H1 (cell line): ENCODE results near the gene SLC12A7. TPM values are rescaled to one million over a fixed set of nuclear protein-coding genes. Genes with fewer than 3 reads are reported as not detected.

Experiments
- CTCF ChIA-PET: fragments of 300-600 bp; sonication (Branson Sonifier 250); formaldehyde crosslinking; loops from one replicate; lab custom pipeline; 2021; ENCODE audit not compliant: partially characterized antibody; lab: Charles Lee
- POLR2A ChIA-PET: fragments of 300-600 bp; sonication (Branson Sonifier 250); formaldehyde crosslinking; loops from one replicate; lab custom pipeline; 2021; ENCODE audit warnings: inconsistent platforms; ENCODE audit not compliant: partially characterized antibody; lab: Charles Lee
- DNase-seq, 2 experiments: peaks; one replicate each; pipeline versions ENCODE4 v3.0.0 to v3.0.0-alpha.2; 2010 to 2022; ENCODE audit warnings: low spot score in 2 of 2, low read depth in 1 of 2, mixed read lengths in 1 of 2
- FAIRE-seq: peaks from 2 replicates; lab custom pipeline; 2011; peaks lifted over from hg19 to GRCh38; lab: Jason Lieb, UNC
- H2AFZ ChIP-seq: 2 replicates; pipeline ENCODE4 v1.8.1; 2012; ENCODE audit warnings: low read length, inconsistent platforms
- H2AK5ac ChIP-seq: 2 replicates; pipeline ENCODE4 v1.6.1; 2013; ENCODE audit warnings: low read depth, low read length
- H2BK120ac ChIP-seq: replicated peaks from 2 replicates; pipeline ENCODE3; 2013; ENCODE audit warnings: low read depth, low read length, inconsistent platforms
- H2BK12ac ChIP-seq: 2 replicates; pipeline ENCODE4 v1.6.1; 2013; ENCODE audit warnings: low read depth, low read length
- H2BK15ac ChIP-seq: 2 replicates; pipeline ENCODE4 v1.6.1; 2013; ENCODE audit warnings: low read length
- H2BK20ac ChIP-seq: 2 replicates; pipeline ENCODE4 v1.6.1; 2013; ENCODE audit warnings: low read length
- H2BK5ac ChIP-seq: 2 replicates; pipeline ENCODE4 v1.6.1; 2013; ENCODE audit warnings: low read depth, low read length
- H3K14ac ChIP-seq: 2 replicates; pipeline ENCODE4 v1.6.1; 2013; ENCODE audit warnings: inconsistent platforms; ENCODE audit not compliant: insufficient read length
- H3K18ac ChIP-seq: 2 replicates; pipeline ENCODE4 v1.6.1; 2013; ENCODE audit warnings: low read length; ENCODE audit errors: extremely low read depth
- H3K23ac ChIP-seq: 2 replicates; pipeline ENCODE4 v1.6.1; 2013; ENCODE audit warnings: inconsistent platforms; ENCODE audit not compliant: insufficient read length
- H3K23me2 ChIP-seq: 2 replicates; pipeline ENCODE4 v1.6.1; 2013; ENCODE audit warnings: low read depth, low read length
- H3K27ac ChIP-seq: 2 replicates; pipeline ENCODE4 v1.6.1; 2011; ENCODE audit warnings: low read depth, low read length, inconsistent platforms
- H3K27me3 ChIP-seq, 4 experiments: replicated peaks in 1 of 4; 1 replicate in 1 of 4; 2 replicates in 3 of 4; pipeline versions ENCODE4 v1.6.1 to v1.8.1; 2011 to 2013; ENCODE audit warnings: low read length in 3 of 4, mild to moderate bottlenecking in 3 of 4, inconsistent platforms in 2 of 4, mixed read lengths in 2 of 4, moderate library complexity in 1 of 4; ENCODE audit not compliant: control insufficient read depth in 3 of 4, insufficient read depth in 3 of 4; ENCODE audit errors: extremely low read depth in 1 of 4
- H3K36me3 ChIP-seq, 4 experiments: 2 replicates each; pipeline versions ENCODE4 v1.6.1 to v1.8.1; 2011 to 2013; ENCODE audit warnings: mild to moderate bottlenecking in 4 of 4, low read length in 3 of 4, moderate library complexity in 2 of 4, control low read depth in 1 of 4, inconsistent platforms in 1 of 4; ENCODE audit not compliant: insufficient read depth in 4 of 4, control insufficient read depth in 2 of 4
- H3K4ac ChIP-seq: replicated peaks from 2 replicates; pipeline ENCODE3; 2013; ENCODE audit warnings: low read length, low read depth, mixed read lengths, inconsistent platforms; ENCODE audit not compliant: insufficient read length
- H3K4me1 ChIP-seq, 4 experiments: replicated peaks in 1 of 4; 1 replicate in 1 of 4; 2 replicates in 3 of 4; pipeline versions ENCODE4 v1.6.1 to v1.8.1; 2011 to 2013; ENCODE audit warnings: low read length in 3 of 4, inconsistent platforms in 2 of 4, mixed read lengths in 1 of 4; ENCODE audit not compliant: insufficient read depth in 4 of 4, control insufficient read depth in 3 of 4
- H3K4me2 ChIP-seq, 2 experiments: 2 replicates each; pipeline versions ENCODE4 v1.6.1 to v1.8.1; 2011 to 2013; ENCODE audit warnings: low read depth in 2 of 2, low read length in 2 of 2, control low read depth in 1 of 2, inconsistent platforms in 1 of 2, mild to moderate bottlenecking in 1 of 2; ENCODE audit not compliant: insufficient read depth in 1 of 2
- H3K4me3 ChIP-seq, 4 experiments: fragments of 200-600, 300-600 bp in 1 of 4; sonication (generic), shearing (Covaris generic), sonication (Bioruptor Twin) in 1 of 4; 2 replicates each; pipeline versions ENCODE4 v1.5.1 to v1.8.1; 2011 to 2016; ENCODE audit warnings: low read length in 4 of 4, low read depth in 3 of 4, control low read depth in 2 of 4, inconsistent platforms in 2 of 4, mild to moderate bottlenecking in 2 of 4, mixed read lengths in 1 of 4, moderate library complexity in 1 of 4; ENCODE audit not compliant: insufficient read depth in 2 of 4; ENCODE audit errors: extremely low read depth in 1 of 4
- H3K56ac ChIP-seq: replicated peaks from 2 replicates; pipeline ENCODE3; 2013; ENCODE audit warnings: low read depth, mild to moderate bottlenecking, mixed read lengths, low read length, inconsistent platforms; ENCODE audit not compliant: insufficient read length
- H3K79me1 ChIP-seq: 2 replicates; pipeline ENCODE4 v1.6.1; 2013; ENCODE audit warnings: low read depth, low read length, control low read depth
- H3K79me2 ChIP-seq, 2 experiments: 2 replicates each; pipeline versions ENCODE4 v1.6.1 to v1.8.1; 2012 to 2013; ENCODE audit warnings: low read length in 2 of 2, mild to moderate bottlenecking in 2 of 2, inconsistent platforms in 1 of 2; ENCODE audit not compliant: insufficient read depth in 2 of 2, control insufficient read depth in 1 of 2
- H3K9ac ChIP-seq, 4 experiments: replicated peaks in 1 of 4; 1 replicate in 1 of 4; 2 replicates in 3 of 4; pipeline versions ENCODE4 v1.6.1 to v1.8.1; 2011 to 2013; ENCODE audit warnings: low read depth in 3 of 4, low read length in 3 of 4, control low read depth in 2 of 4, mild to moderate bottlenecking in 2 of 4, moderate library complexity in 2 of 4, inconsistent platforms in 1 of 4; ENCODE audit errors: extremely low read depth in 1 of 4
- H3K9me3 ChIP-seq, 2 experiments: 2 replicates each; pipeline versions ENCODE4 v1.6.1 to v1.8.1; 2012 to 2013; ENCODE audit warnings: mild to moderate bottlenecking in 2 of 2, moderate library complexity in 2 of 2, control low read depth in 1 of 2, inconsistent platforms in 1 of 2, low read depth in 1 of 2, low read length in 1 of 2, mixed read lengths in 1 of 2; ENCODE audit not compliant: insufficient read depth in 2 of 2
- H4K20me1 ChIP-seq, 2 experiments: replicated peaks in 1 of 2; 2 replicates each; pipeline versions ENCODE3 to v1.8.1; 2011 to 2013; ENCODE audit warnings: inconsistent platforms in 2 of 2, low read length in 2 of 2, mild to moderate bottlenecking in 1 of 2; ENCODE audit not compliant: insufficient read depth in 2 of 2, control insufficient read depth in 1 of 2
- H4K5ac ChIP-seq: 2 replicates; pipeline ENCODE4 v1.6.1; 2013; ENCODE audit warnings: low read length, low read depth, mixed read lengths, inconsistent platforms; ENCODE audit not compliant: insufficient read length
- H4K8ac ChIP-seq: 2 replicates; pipeline ENCODE4 v1.8.0; 2013; ENCODE audit warnings: mild to moderate bottlenecking, moderate library complexity, low read length, inconsistent platforms; ENCODE audit not compliant: insufficient read depth; ENCODE audit errors: extremely low read depth
- H4K91ac ChIP-seq: replicated peaks from 2 replicates; pipeline ENCODE3; 2013; ENCODE audit warnings: low read length, mixed read lengths, inconsistent platforms; ENCODE audit not compliant: insufficient read length
- CBX5 ChIP-seq: fragments of 300-800, 300-1000 bp; sonication (generic); IDR thresholded peaks from 2 replicates; pipeline ENCODE4 v1.7.1; 2016; ENCODE audit warnings: antibody characterized with exemption, low read length, low read depth
- CTCF ChIP-seq, 3 experiments: IDR thresholded peaks; 1 replicate in 2 of 3; 2 replicates in 1 of 3; pipeline versions ENCODE4 v1.5.1 to v1.6.1; 2011; ENCODE audit warnings: low read length in 3 of 3, mild to moderate bottlenecking in 3 of 3, inconsistent platforms in 2 of 3, low read depth in 1 of 3, moderate library complexity in 1 of 3; ENCODE audit not compliant: insufficient read depth in 1 of 3; ENCODE audit errors: control extremely low read depth in 1 of 3
- RAD21 ChIP-seq, 2 experiments: IDR thresholded peaks in 1 of 2; conservative IDR thresholded peaks in 1 of 2; 2 replicates each; pipeline ENCODE4 v1.6.1; 2011; ENCODE audit warnings: low read depth in 2 of 2, low read length in 2 of 2, improper control_type of control experiment in 1 of 2, inconsistent platforms in 1 of 2, mild to moderate bottlenecking in 1 of 2, moderate library complexity in 1 of 2
- TCF12 ChIP-seq: IDR thresholded peaks from 2 replicates; pipeline ENCODE4 v1.6.1; 2011; ENCODE audit warnings: low read depth, mild to moderate bottlenecking, low read length
- WGBS, 2 experiments: shearing (Covaris generic) in 1 of 2; methylation state at CpG; one replicate each; pipeline versions ENCODE4 v1.1.6 to v1.1.7; 2013 to 2015; ENCODE audit warnings: low lambda C conversion rate in 2 of 2, mixed read lengths in 2 of 2, inconsistent platforms in 1 of 2, low coverage in 1 of 2, missing lambda C conversion rate in 1 of 2; ENCODE audit not compliant: insufficient replicate concordance in 2 of 2, insufficient coverage in 1 of 2, insufficient read length in 1 of 2; ENCODE audit errors: extremely low coverage in 1 of 2, missing lambda C conversion rate in 1 of 2; 5-methylcytosine and 5-hydroxymethylcytosine counted together
- polyA plus RNA-seq, 7 experiments: library from polyadenylated mRNA; depleted of rRNA in 3 of 7; stranded (reverse) in 5 of 7; unstranded in 2 of 7; fragments of >200 nt in 5 of 7; fragments of 200-250 nt in 2 of 7; gene quantifications; 1 replicate in 5 of 7; 2 replicates in 1 of 7; 4 replicates in 1 of 7; pipeline versions ENCODE4 v1.2.1 to v1.2.3, GENCODE V29; 2011 to 2013; ENCODE audit warnings: missing spikeins in 2 of 7, mixed read lengths in 2 of 7
- total RNA-seq: library from RNA; stranded (reverse); fragmentation: NEBNext Ultra II Directional; extraction: Animal tissue kit (Norgen Biotek cat#: 25700); gene quantifications from 2 replicates; pipeline ENCODE4 v1.2.1, GENCODE V29; 2021

SLC12A7 gene
- total and polyA plus RNA-seq, 2 of the 8 experiments (the other 6 are each of a cell fraction or from before 2014, with no cell fraction given): 23.5 to 39.7 TPM

- 0 out of 2 replicates have a peak overlapping the region, but pooled peaks have one; percentile 61 for H2BK20ac ChIP-seq
- H3K36me3 ChIP-seq: no peaks in the 10 kb centered on the region
- DNase-seq (peak; percentile 36 to 79), FAIRE-seq (no peak)
- no peaks in the 10 kb centered on the region for H3K9me3 ChIP-seq
- POLR2A ChIA-PET: interaction anchor here (0.6 to 1.0 kb wide), 5 partner anchors 17 to 168 kb away, joined by 3 read pairs; no protein-coding TSS in a partner anchor
- H2BK5ac ChIP-seq: 0 out of 2 replicates have a peak overlapping the region, but pooled peaks have one; percentile 44
- H2AFZ ChIP-seq: no peak overlapping the region
- no peaks in the 10 kb centered on the region for H3K79me2 ChIP-seq
- H3K9ac ChIP-seq: no peak overlapping the region
- CTCF ChIA-PET: interaction anchor here (0.8 to 2.0 kb wide), 22 partner anchors 8 to 150 kb away, joined by 3 to 10 read pairs (median 4); no protein-coding TSS in a partner anchor
- 0 out of 2 replicates have a peak, but pooled peaks cover 1% of the 10 kb centered on the region for H3K23me2 ChIP-seq
- no peaks in the 10 kb centered on the region for H3K79me1 ChIP-seq
- peak overlapping the region; percentile 53; the same call in 1 of the 2 replicates for H4K8ac ChIP-seq
- no peak overlapping the region for H2BK120ac ChIP-seq
- H3K27me3 ChIP-seq: no peaks in the 10 kb centered on the region
- peak overlapping the region; percentile 28 for H3K4ac ChIP-seq
- no peak overlapping the region for H3K4me2 ChIP-seq
- no peak overlapping the region for H3K4me3 ChIP-seq
- peak overlapping the region; percentile 23; the same call in 1 of the 2 replicates for H2BK12ac ChIP-seq
- no peak overlapping the region for H3K18ac ChIP-seq
- WGBS, 2 experiments: 73% methylated on average over 19 of the region's 23 CpGs; no CpG with 5 or more reads in 1 of the 2 experiments
- no peak overlapping the region for H3K56ac ChIP-seq
- H2AK5ac ChIP-seq: no peak overlapping the region
- H3K4me1 ChIP-seq: peaks cover 0 to 13% (median 2%) of the 10 kb centered on the region in 4 experiments; a peak in 5 of 7 replicates
- no peak overlapping the region for H3K14ac ChIP-seq
- H4K5ac ChIP-seq: no peak overlapping the region
- H2BK15ac ChIP-seq: 0 out of 2 replicates have a peak overlapping the region, but pooled peaks have one; percentile 16
- TF ChIP-seq CTCF (IDR thresholded peaks at IDR 0.05; ENCODE audit: control extremely low read depth in 1 of 3, insufficient read depth in 1 of 3, low read depth in 1 of 3, low read length in 3 of 3): peak in 2 of 3 experiments; percentile 46 to 62; a peak in 3 of 4 replicates
- TF ChIP-seq CBX5: no peak
- TF ChIP-seq RAD21 (IDR thresholded peaks at IDR 0.05 in 1 of 2, conservative IDR thresholded peaks at IDR 0.05 in 1 of 2; ENCODE audit: low read depth in 2 of 2, low read length in 2 of 2): peak; percentile 70 to 80
- peak; percentile 52; the same call in 1 of the 2 replicates for TF ChIP-seq TCF12
- H3K27ac ChIP-seq: no peak overlapping the region
- H3K23ac ChIP-seq: no peak overlapping the region
- peak overlapping the region; percentile 47 for H4K91ac ChIP-seq
- H4K20me1 ChIP-seq: no peaks in the 10 kb centered on the region
Observed at GRCh38 chr5:1140171-1140817, 28.4 kb upstream of the SLC12A7 start.
